HepG2 (cell line): Measurements from ENCODE around the gene ENDOG. TPM values are rescaled to one million over a fixed set of nuclear protein-coding genes. Genes with fewer than 3 reads are reported as not detected.

Source experiments
- CCDC6 ChIP-seq: sonication (generic); formaldehyde crosslinking; IDR thresholded peaks from 2 replicates; pipeline ENCODE4 v1.8.1; 2022; ENCODE audit warnings: mild to moderate bottlenecking, missing genetic modification reagents, moderate library complexity
- CREB1 ChIP-seq, 2 experiments: fragments of 450-650 bp in 1 of 2; IDR thresholded peaks; 2 replicates each; pipeline ENCODE4 v1.6.1; 2016 to 2017; ENCODE audit warnings: control low read depth in 1 of 2, mild to moderate bottlenecking in 1 of 2, missing compliant biosample characterization in 1 of 2, missing genetic modification characterization in 1 of 2
- GTF2F1 ChIP-seq: fragments of 150-350 bp; IDR thresholded peaks from 2 replicates; pipeline ENCODE4 v1.6.1; 2014; ENCODE audit warnings: low read length
- HOXA5 ChIP-seq: sonication (generic); formaldehyde crosslinking; IDR thresholded peaks from 2 replicates; pipeline ENCODE4 v1.4.0; 2020; ENCODE audit warnings: missing genetic modification reagents
- JARID2 ChIP-seq: sonication (generic); formaldehyde crosslinking; IDR thresholded peaks from 2 replicates; pipeline ENCODE4 v1.8.1; 2023; ENCODE audit warnings: missing genetic modification reagents, inconsistent platforms; ENCODE audit not compliant: insufficient replicate concordance
- MIXL1 ChIP-seq: IDR thresholded peaks from 2 replicates; pipeline ENCODE4 v1.6.1; 2016
- NBN ChIP-seq: fragments of 450-650 bp; conservative IDR thresholded peaks from 2 replicates; pipeline ENCODE4 v1.6.1; 2017
- NR1H2 ChIP-seq: sonication (generic); formaldehyde crosslinking; IDR thresholded peaks from 2 replicates; pipeline ENCODE4 v1.8.1; 2022; ENCODE audit warnings: low read depth, missing genetic modification reagents, borderline replicate concordance
- PITX1 ChIP-seq: sonication (generic); formaldehyde crosslinking; IDR thresholded peaks from 2 replicates; pipeline ENCODE4 v1.5.1; 2020; ENCODE audit warnings: mild to moderate bottlenecking, missing genetic modification reagents
- POLR2A ChIP-seq, 2 experiments: IDR thresholded peaks; 2 replicates each; pipeline ENCODE4 v1.6.1; 2011; ENCODE audit warnings: low read depth in 2 of 2, low read length in 2 of 2, mild to moderate bottlenecking in 1 of 2, moderate library complexity in 1 of 2; ENCODE audit not compliant: insufficient read depth in 1 of 2
- RARG ChIP-seq: sonication (generic); formaldehyde crosslinking; IDR thresholded peaks from 2 replicates; pipeline ENCODE4 v1.4.0; 2020; ENCODE audit warnings: low read depth, mild to moderate bottlenecking, missing genetic modification reagents
- SMAD9 ChIP-seq: sonication (generic); formaldehyde crosslinking; IDR thresholded peaks from 2 replicates; pipeline ENCODE4 v1.5.1; 2020; ENCODE audit warnings: mild to moderate bottlenecking, missing genetic modification reagents
- TBL1XR1 ChIP-seq: fragments of 150-350 bp; IDR thresholded peaks from 2 replicates; pipeline ENCODE4 v1.6.1; 2014; ENCODE audit warnings: borderline replicate concordance, low read length; ENCODE audit not compliant: partially characterized antibody
- TOE1 ChIP-seq: sonication (generic); formaldehyde crosslinking; IDR thresholded peaks from 2 replicates; pipeline ENCODE4 v1.4.0; 2020; ENCODE audit warnings: mild to moderate bottlenecking, missing genetic modification reagents
- ZBTB8A ChIP-seq: sonication (generic); formaldehyde crosslinking; IDR thresholded peaks from 2 replicates; pipeline ENCODE4 v1.4.0; 2020; ENCODE audit warnings: mild to moderate bottlenecking, low read depth, missing genetic modification reagents, borderline replicate concordance
- ZNF230 ChIP-seq: sonication (generic); formaldehyde crosslinking; IDR thresholded peaks from 2 replicates; pipeline ENCODE4 v1.4.0; 2020; ENCODE audit warnings: mild to moderate bottlenecking, missing genetic modification reagents
- ZNF350 ChIP-seq: sonication (generic); formaldehyde crosslinking; IDR thresholded peaks from 2 replicates; pipeline ENCODE4 v1.4.0; 2020; ENCODE audit warnings: mild to moderate bottlenecking, low read depth, missing genetic modification reagents, borderline replicate concordance
- ZNF441 ChIP-seq: sonication (generic); formaldehyde crosslinking; IDR thresholded peaks from 2 replicates; pipeline ENCODE4 v1.7.0; 2021; ENCODE audit warnings: missing genetic modification reagents, borderline replicate concordance
- polyA plus RNA-seq, 8 experiments: library from polyadenylated mRNA; depleted of rRNA in 3 of 8; stranded (reverse) in 7 of 8; unstranded in 1 of 8; fragments of >200 nt; fragmentation: Illumina TruSeq in 4 of 8; extraction: Trizol in 4 of 8; gene quantifications; 2 replicates each; pipeline versions ENCODE4 v1.2.1 to v1.2.3, GENCODE V29; 2011 to 2016; ENCODE audit warnings: low read depth in 4 of 8, missing spikeins in 1 of 8, mixed read lengths in 1 of 8; ENCODE audit not compliant: insufficient read depth in 1 of 8
- total RNA-seq, 5 experiments: library from RNA; depleted of rRNA; stranded (reverse); fragments of >200 nt; fragmentation: Illumina TruSeq; extraction: Trizol; gene quantifications; 2 replicates each; pipeline ENCODE4 v1.2.3, GENCODE V29; 2016; ENCODE audit warnings: low read depth in 1 of 5
- TF ChIP-seq, protein P1 (sequence below): sonication (generic); formaldehyde crosslinking; IDR thresholded peaks from 2 replicates; pipeline ENCODE4 v1.9.0; 2022; ENCODE audit warnings: missing genetic modification reagents, mild to moderate bottlenecking, borderline replicate concordance
- TF ChIP-seq, protein P2 (sequence below): sonication (generic); formaldehyde crosslinking; conservative IDR thresholded peaks from 2 replicates; pipeline ENCODE4 v1.4.0; 2020; ENCODE audit warnings: missing genetic modification reagents
- TF ChIP-seq, protein P3 (sequence below): sonication (generic); formaldehyde crosslinking; IDR thresholded peaks from 2 replicates; pipeline ENCODE4 v1.4.0; 2020; ENCODE audit warnings: mild to moderate bottlenecking, missing genetic modification reagents
- TF ChIP-seq, protein P4 (sequence below): sonication (generic); formaldehyde crosslinking; IDR thresholded peaks from 2 replicates; pipeline ENCODE4 v1.8.1; 2023; ENCODE audit warnings: missing genetic modification reagents, mild to moderate bottlenecking, borderline replicate concordance
- TF ChIP-seq, protein P5 (sequence below): sonication (generic); formaldehyde crosslinking; IDR thresholded peaks from 2 replicates; pipeline ENCODE4 v1.4.0; 2020; ENCODE audit warnings: missing genetic modification reagents

ENDOG gene
- total and polyA plus RNA-seq, 2 of the 13 experiments (the other 11 are each of a cell fraction or from before 2014, with no cell fraction given), result 26.3 to 28.8 TPM

DNA sequence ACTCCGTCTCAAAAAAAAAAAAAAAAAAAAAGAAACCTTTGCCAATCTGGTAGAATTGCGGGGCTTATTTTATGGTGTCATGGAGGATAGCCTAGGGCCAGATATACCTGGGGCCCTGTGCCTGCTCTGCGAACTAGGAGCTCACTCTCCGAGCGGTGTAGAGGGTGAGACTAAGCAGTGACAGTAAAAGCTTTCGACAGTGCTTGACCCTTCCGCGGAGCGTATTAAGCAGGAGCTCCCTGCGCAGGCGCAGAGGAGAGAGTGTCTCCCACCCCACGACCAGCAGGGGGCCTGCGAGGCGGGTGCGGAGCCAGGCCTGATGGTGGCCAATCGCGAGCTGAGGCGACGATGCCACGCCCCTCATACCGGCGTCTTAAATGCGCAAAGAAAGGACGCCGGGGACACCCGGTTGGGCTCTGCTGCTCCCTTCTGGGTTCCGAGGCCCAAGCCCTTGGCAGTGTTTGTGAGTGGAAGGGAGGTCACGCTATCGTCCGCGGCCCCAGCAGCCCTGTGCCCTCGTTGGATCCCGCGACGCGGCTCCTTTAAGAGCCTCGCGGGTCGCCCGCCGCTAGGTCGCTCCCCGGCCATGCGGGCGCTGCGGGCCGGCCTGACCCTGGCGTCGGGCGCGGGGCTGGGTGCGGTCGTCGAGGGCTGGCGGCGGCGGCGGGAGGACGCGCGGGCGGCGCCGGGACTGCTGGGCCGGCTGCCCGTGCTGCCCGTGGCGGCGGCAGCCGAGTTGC, at the start of gene ENDOG (continued):
- TF ChIP-seq, protein P1, sequence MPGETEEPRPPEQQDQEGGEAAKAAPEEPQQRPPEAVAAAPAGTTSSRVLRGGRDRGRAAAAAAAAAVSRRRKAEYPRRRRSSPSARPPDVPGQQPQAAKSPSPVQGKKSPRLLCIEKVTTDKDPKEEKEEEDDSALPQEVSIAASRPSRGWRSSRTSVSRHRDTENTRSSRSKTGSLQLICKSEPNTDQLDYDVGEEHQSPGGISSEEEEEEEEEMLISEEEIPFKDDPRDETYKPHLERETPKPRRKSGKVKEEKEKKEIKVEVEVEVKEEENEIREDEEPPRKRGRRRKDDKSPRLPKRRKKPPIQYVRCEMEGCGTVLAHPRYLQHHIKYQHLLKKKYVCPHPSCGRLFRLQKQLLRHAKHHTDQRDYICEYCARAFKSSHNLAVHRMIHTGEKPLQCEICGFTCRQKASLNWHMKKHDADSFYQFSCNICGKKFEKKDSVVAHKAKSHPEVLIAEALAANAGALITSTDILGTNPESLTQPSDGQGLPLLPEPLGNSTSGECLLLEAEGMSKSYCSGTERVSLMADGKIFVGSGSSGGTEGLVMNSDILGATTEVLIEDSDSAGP (CRISPR knock-in tag), result peak; percentile 99
- TF ChIP-seq PITX1 (CRISPR knock-in tag), result peak; percentile 81; the same call in 1 of the 2 replicates
- TF ChIP-seq RARG, result no peak
- peak; percentile 55; the same call in 1 of the 2 replicates for TF ChIP-seq MIXL1 (CRISPR knock-in tag)
- TF ChIP-seq, protein P2, sequence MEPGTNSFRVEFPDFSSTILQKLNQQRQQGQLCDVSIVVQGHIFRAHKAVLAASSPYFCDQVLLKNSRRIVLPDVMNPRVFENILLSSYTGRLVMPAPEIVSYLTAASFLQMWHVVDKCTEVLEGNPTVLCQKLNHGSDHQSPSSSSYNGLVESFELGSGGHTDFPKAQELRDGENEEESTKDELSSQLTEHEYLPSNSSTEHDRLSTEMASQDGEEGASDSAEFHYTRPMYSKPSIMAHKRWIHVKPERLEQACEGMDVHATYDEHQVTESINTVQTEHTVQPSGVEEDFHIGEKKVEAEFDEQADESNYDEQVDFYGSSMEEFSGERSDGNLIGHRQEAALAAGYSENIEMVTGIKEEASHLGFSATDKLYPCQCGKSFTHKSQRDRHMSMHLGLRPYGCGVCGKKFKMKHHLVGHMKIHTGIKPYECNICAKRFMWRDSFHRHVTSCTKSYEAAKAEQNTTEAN (CRISPR knock-in tag), result no peak
- TF ChIP-seq SMAD9 (CRISPR knock-in tag), result no peak
- no peak for TF ChIP-seq ZBTB8A (CRISPR knock-in tag)
- TF ChIP-seq, protein P3, sequence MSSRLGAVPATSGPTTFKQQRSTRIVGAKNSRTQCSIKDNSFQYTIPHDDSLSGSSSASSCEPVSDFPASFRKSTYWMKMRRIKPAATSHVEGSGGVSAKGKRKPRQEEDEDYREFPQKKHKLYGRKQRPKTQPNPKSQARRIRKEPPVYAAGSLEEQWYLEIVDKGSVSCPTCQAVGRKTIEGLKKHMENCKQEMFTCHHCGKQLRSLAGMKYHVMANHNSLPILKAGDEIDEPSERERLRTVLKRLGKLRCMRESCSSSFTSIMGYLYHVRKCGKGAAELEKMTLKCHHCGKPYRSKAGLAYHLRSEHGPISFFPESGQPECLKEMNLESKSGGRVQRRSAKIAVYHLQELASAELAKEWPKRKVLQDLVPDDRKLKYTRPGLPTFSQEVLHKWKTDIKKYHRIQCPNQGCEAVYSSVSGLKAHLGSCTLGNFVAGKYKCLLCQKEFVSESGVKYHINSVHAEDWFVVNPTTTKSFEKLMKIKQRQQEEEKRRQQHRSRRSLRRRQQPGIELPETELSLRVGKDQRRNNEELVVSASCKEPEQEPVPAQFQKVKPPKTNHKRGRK (CRISPR knock-in tag), result no peak
- no peak for TF ChIP-seq ZNF230 (CRISPR knock-in tag)
- TF ChIP-seq ZNF350, result peak; percentile 25; the same call in 1 of the 2 replicates
- TF ChIP-seq CCDC6 (CRISPR knock-in tag), result 0 out of 2 replicates have a peak, but pooled peaks have one; percentile 51
- peak; percentile 26 for TF ChIP-seq JARID2 (CRISPR knock-in tag)
- TF ChIP-seq GTF2F1, result no peak; the same call in 1 of the 2 replicates
- TF ChIP-seq POLR2A (IDR thresholded peaks at IDR 0.05; ENCODE audit: insufficient read depth in 1 of 2, low read depth in 2 of 2, low read length in 2 of 2), result peak in 1 of 2 experiments; percentile 89; a peak in 2 of 4 replicates
- no peak for TF ChIP-seq HOXA5
- no peak for TF ChIP-seq NBN
- no peak for TF ChIP-seq TOE1 (CRISPR knock-in tag)
- TF ChIP-seq CREB1 (IDR thresholded peaks at IDR 0.05), result peak; percentile 58
- TF ChIP-seq CREB1 (CRISPR knock-in tag; IDR thresholded peaks at IDR 0.05), result peak; percentile 49; the same call in 1 of the 2 replicates
- peak; percentile 98 for TF ChIP-seq ZNF441
- TF ChIP-seq, protein P4, sequence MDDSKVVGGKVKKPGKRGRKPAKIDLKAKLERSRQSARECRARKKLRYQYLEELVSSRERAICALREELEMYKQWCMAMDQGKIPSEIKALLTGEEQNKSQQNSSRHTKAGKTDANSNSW (CRISPR knock-in tag), result no peak
- TF ChIP-seq NR1H2 (CRISPR knock-in tag), result no peak
- TF ChIP-seq TBL1XR1, result no peak
- TF ChIP-seq, protein P5, sequence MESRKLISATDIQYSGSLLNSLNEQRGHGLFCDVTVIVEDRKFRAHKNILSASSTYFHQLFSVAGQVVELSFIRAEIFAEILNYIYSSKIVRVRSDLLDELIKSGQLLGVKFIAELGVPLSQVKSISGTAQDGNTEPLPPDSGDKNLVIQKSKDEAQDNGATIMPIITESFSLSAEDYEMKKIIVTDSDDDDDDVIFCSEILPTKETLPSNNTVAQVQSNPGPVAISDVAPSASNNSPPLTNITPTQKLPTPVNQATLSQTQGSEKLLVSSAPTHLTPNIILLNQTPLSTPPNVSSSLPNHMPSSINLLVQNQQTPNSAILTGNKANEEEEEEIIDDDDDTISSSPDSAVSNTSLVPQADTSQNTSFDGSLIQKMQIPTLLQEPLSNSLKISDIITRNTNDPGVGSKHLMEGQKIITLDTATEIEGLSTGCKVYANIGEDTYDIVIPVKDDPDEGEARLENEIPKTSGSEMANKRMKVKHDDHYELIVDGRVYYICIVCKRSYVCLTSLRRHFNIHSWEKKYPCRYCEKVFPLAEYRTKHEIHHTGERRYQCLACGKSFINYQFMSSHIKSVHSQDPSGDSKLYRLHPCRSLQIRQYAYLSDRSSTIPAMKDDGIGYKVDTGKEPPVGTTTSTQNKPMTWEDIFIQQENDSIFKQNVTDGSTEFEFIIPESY (CRISPR knock-in tag), result 0 out of 2 replicates have a peak, but pooled peaks have one; percentile 29
